ENCODE data around the gene SPAG16.

The SPAG16 gene

GRCh38 chr2:214069254-214069653 lies 785.0 kb downstream of the SPAG16 start:
- DNase-seq (ENCODE audit: low read depth in 2 of 2): peak; percentile 79 to 83

GRCh38 chr2:214075456-214075855 lies 791.2 kb downstream of the SPAG16 start:
- DNase-seq (ENCODE audit: low read depth in 2 of 2): peak; percentile 69 to 81

- DNase-seq (ENCODE audit: low read depth in 2 of 2): peak in 1 of 2 experiments; percentile 3
Observed at GRCh38 chr2:214076527-214076926, 792.3 kb downstream of the SPAG16 start.

GRCh38 chr2:214077727-214078126 lies 793.5 kb downstream of the SPAG16 start:
- no peak for DNase-seq (ENCODE audit: low read depth in 2 of 2)

GRCh38 chr2:214079032-214079431 lies 794.8 kb downstream of the SPAG16 start:
- DNase-seq (ENCODE audit: low read depth in 2 of 2): no peak

- no peak for DNase-seq (ENCODE audit: low read depth in 2 of 2)
Observed at GRCh38 chr2:214088536-214088935, 804.3 kb downstream of the SPAG16 start.

- DNase-seq (ENCODE audit: low read depth in 2 of 2): no peak
Observed at GRCh38 chr2:214096208-214096715, 812.0 kb downstream of the SPAG16 start.

- no peak for DNase-seq (ENCODE audit: low read depth in 2 of 2)
Observed at GRCh38 chr2:214098811-214099210, 814.5 kb downstream of the SPAG16 start.

- no peak for DNase-seq (ENCODE audit: low read depth in 2 of 2)
Observed at GRCh38 chr2:214100488-214100887, 816.2 kb downstream of the SPAG16 start.

GRCh38 chr2:214103276-214104001 lies 819.2 kb downstream of the SPAG16 start:
- DNase-seq (ENCODE audit: low read depth in 2 of 2): no peak

- no peak for DNase-seq (ENCODE audit: low read depth in 2 of 2)
Observed at GRCh38 chr2:214104219-214104618, 820.0 kb downstream of the SPAG16 start.

GRCh38 chr2:214104967-214105366 lies 820.7 kb downstream of the SPAG16 start:
- no peak for DNase-seq (ENCODE audit: low read depth in 2 of 2)

- no peak for DNase-seq (ENCODE audit: low read depth in 2 of 2)
Observed at GRCh38 chr2:214107726-214108125, 823.5 kb downstream of the SPAG16 start.

GRCh38 chr2:214108598-214108997 lies 824.3 kb downstream of the SPAG16 start:
- no peak for DNase-seq (ENCODE audit: low read depth in 2 of 2)

- no peak for DNase-seq (ENCODE audit: low read depth in 2 of 2)
Observed at GRCh38 chr2:214117054-214117453, 832.8 kb downstream of the SPAG16 start.

- no peak for DNase-seq (ENCODE audit: low read depth in 2 of 2)
Observed at GRCh38 chr2:214126135-214126534, 841.9 kb downstream of the SPAG16 start.

- DNase-seq (ENCODE audit: low read depth in 2 of 2): no peak
Observed at GRCh38 chr2:214127170-214127569, 842.9 kb downstream of the SPAG16 start.

GRCh38 chr2:214127571-214127970 lies 843.3 kb downstream of the SPAG16 start:
- DNase-seq (ENCODE audit: low read depth in 2 of 2): peak; percentile 42 to 46

GRCh38 chr2:214128040-214128439 lies 843.8 kb downstream of the SPAG16 start:
- DNase-seq (ENCODE audit: low read depth in 2 of 2): no peak

GRCh38 chr2:214130114-214130513 lies 845.9 kb downstream of the SPAG16 start:
- no peak for DNase-seq (ENCODE audit: low read depth in 2 of 2)

GRCh38 chr2:214135966-214136365 lies 851.7 kb downstream of the SPAG16 start:
- DNase-seq (ENCODE audit: low read depth in 2 of 2): no peak

- DNase-seq (ENCODE audit: low read depth in 2 of 2): no peak
Observed at GRCh38 chr2:214138779-214139178, 854.5 kb downstream of the SPAG16 start.

GRCh38 chr2:214139630-214140284 lies 855.5 kb downstream of the SPAG16 start:
- DNase-seq (ENCODE audit: low read depth in 2 of 2): no peak

Measured in fibroblast of skin of left quadriceps (primary cell).